HepG2 (cell line): Measurements from ENCODE around the gene TLL2. TPM values are rescaled to one million over a fixed set of nuclear protein-coding genes. Genes with fewer than 3 reads are reported as not detected.

ENCODE experiments used
- ATAC-seq: fragments of 200-7000 bp; cut with Tn5 transposase; 3 replicates; pipeline ENCODE4 v1.9.1; 2020; ENCODE audit warnings: mild to moderate bottlenecking, moderate library complexity
- BruUV-seq: library from RNA; stranded (reverse); fragments of 400-500 nt; replicated peaks from 2 replicates; lab custom pipeline; 2021; lab: Mats Ljungman, UMichigan
- CTCF ChIA-PET: fragments of 300-600 bp; formaldehyde crosslinking; extraction: SDS; loops from one replicate; lab custom pipeline; 2021; ENCODE audit warnings: low total read pairs, inconsistent platforms, low intra/inter-chr PET ratio; lab: Yijun Ruan, JAX
- POLR2A ChIA-PET: fragments of 350-600 bp; sonication (Branson Sonifier 250); formaldehyde crosslinking; loops from one replicate; lab custom pipeline; 2020; ENCODE audit warnings: antibody characterized with exemption, inconsistent platforms; lab: Yijun Ruan, JAX
- DNase-seq: peaks from one replicate; pipeline ENCODE4 v3.0.0-alpha.2; 2015; ENCODE audit warnings: low spot score
- FAIRE-seq: peaks from 3 replicates; lab custom pipeline; 2011; peaks lifted over from hg19 to GRCh38; lab: Jason Lieb, UNC
- H2AFZ ChIP-seq: one replicate; pipeline ENCODE4 v1.6.1; 2011; ENCODE audit warnings: low read length, inconsistent platforms
- H3K27ac ChIP-seq: fragments of 300-600 bp; 3 replicates; pipeline ENCODE4 v1.8.0; 2011; ENCODE audit warnings: mixed run types, mild to moderate bottlenecking, mixed read lengths, low read length, inconsistent platforms; ENCODE audit not compliant: insufficient read depth; ENCODE audit errors: extremely low read length
- H3K27me3 ChIP-seq, 2 experiments: fragments of 200-600 bp in 1 of 2; 2 replicates in 1 of 2; 3 replicates in 1 of 2; pipeline versions ENCODE4 v1.6.0 to v1.8.0; 2011; ENCODE audit warnings: low read length in 2 of 2, mild to moderate bottlenecking in 2 of 2, moderate library complexity in 2 of 2, inconsistent platforms in 1 of 2; ENCODE audit not compliant: insufficient read depth in 2 of 2, control insufficient read depth in 1 of 2
- H3K36me3 ChIP-seq, 2 experiments: fragments of 200-600 bp in 1 of 2; replicated peaks in 1 of 2; 2 replicates in 1 of 2; 3 replicates in 1 of 2; pipeline versions ENCODE4 v1.5.1 to v1.8.0; 2011; ENCODE audit warnings: low read length in 2 of 2, inconsistent platforms in 1 of 2; ENCODE audit not compliant: insufficient read depth in 2 of 2, control insufficient read depth in 1 of 2
- H3K4me1 ChIP-seq: 2 replicates; pipeline ENCODE4 v1.5.1; 2012; ENCODE audit warnings: low read length, inconsistent platforms; ENCODE audit not compliant: insufficient read depth
- H3K4me2 ChIP-seq: 2 replicates; pipeline ENCODE4 v1.6.0; 2011; ENCODE audit warnings: low read depth, low read length, inconsistent platforms
- H3K4me3 ChIP-seq, 3 experiments: fragments of 200-600 bp in 1 of 3; sonication (generic), shearing (Covaris generic) in 1 of 3; replicated peaks in 1 of 3; 2 replicates each; pipeline ENCODE4 v1.5.1; 2011 to 2016; ENCODE audit warnings: low read length in 3 of 3, inconsistent platforms in 2 of 3, low read depth in 2 of 3, mild to moderate bottlenecking in 2 of 3, control low read depth in 1 of 3, mixed read lengths in 1 of 3; ENCODE audit not compliant: insufficient read depth in 1 of 3
- H3K79me2 ChIP-seq: one replicate; pipeline ENCODE4 v1.6.1; 2011; ENCODE audit warnings: low read length, inconsistent platforms; ENCODE audit not compliant: insufficient read depth
- H3K9ac ChIP-seq: 2 replicates; pipeline ENCODE4 v1.6.0; 2011; ENCODE audit warnings: mild to moderate bottlenecking, low read depth, low read length, inconsistent platforms; ENCODE audit not compliant: insufficient read depth
- H3K9me3 ChIP-seq: 2 replicates; pipeline ENCODE4 v1.5.1; 2012; ENCODE audit warnings: mild to moderate bottlenecking, low read length
- H4K20me1 ChIP-seq: 2 replicates; pipeline ENCODE4 v1.6.0; 2011; ENCODE audit warnings: inconsistent platforms, mild to moderate bottlenecking, low read length, moderate library complexity; ENCODE audit not compliant: insufficient read depth
- KLF15 ChIP-seq: sonication (generic); formaldehyde crosslinking; IDR thresholded peaks from 2 replicates; pipeline ENCODE4 v1.8.1; 2023; ENCODE audit warnings: borderline replicate concordance, mild to moderate bottlenecking, inconsistent platforms, missing genetic modification reagents, mixed read lengths
- MIXL1 ChIP-seq: IDR thresholded peaks from 2 replicates; pipeline ENCODE4 v1.6.1; 2016
- PHF8 ChIP-seq: sonication (generic); formaldehyde crosslinking; IDR thresholded peaks from 2 replicates; pipeline ENCODE4 v1.5.0; 2020; ENCODE audit warnings: missing genetic modification reagents
- RXRB ChIP-seq: IDR thresholded peaks from 2 replicates; pipeline ENCODE4 v1.6.1; 2016; ENCODE audit warnings: borderline replicate concordance, missing genetic modification reagents, missing compliant biosample characterization
- TEAD2 ChIP-seq: sonication (generic); formaldehyde crosslinking; IDR thresholded peaks from 2 replicates; pipeline ENCODE4 v1.9.0; 2021; ENCODE audit warnings: missing genetic modification reagents
- ZNF230 ChIP-seq: sonication (generic); formaldehyde crosslinking; IDR thresholded peaks from 2 replicates; pipeline ENCODE4 v1.4.0; 2020; ENCODE audit warnings: mild to moderate bottlenecking, missing genetic modification reagents
- ZNF232 ChIP-seq: sonication (generic); formaldehyde crosslinking; IDR thresholded peaks from 2 replicates; pipeline ENCODE4 v1.4.0; 2020; ENCODE audit warnings: missing genetic modification reagents, borderline replicate concordance
- ZNF784 ChIP-seq: sonication (generic); formaldehyde crosslinking; IDR thresholded peaks from 2 replicates; pipeline ENCODE4 v1.5.1; 2020; ENCODE audit warnings: missing genetic modification reagents, mild to moderate bottlenecking, borderline replicate concordance
- WGBS: methylation state at CpG from one replicate; pipeline ENCODE4 v1.1.6; 2017; ENCODE audit warnings: low lambda C conversion rate; 5-methylcytosine and 5-hydroxymethylcytosine counted together
- in situ Hi-C: cut with HindIII; loops from 2 replicates; pipeline ENCODE4 v1.10.0; 2017; ENCODE audit warnings: low pct_unique_long_range_greater_than_20kb; ENCODE audit not compliant: extremely low pct_ligation_motif_present
- intact Hi-C: fragments of 100-400 bp; cut with micrococcal nuclease; formaldehyde crosslinking; loops from one replicate; pipeline ENCODE4 v1.10.0; 2022; ENCODE audit not compliant: unreplicated experiment
- polyA plus RNA-seq, 8 experiments: library from polyadenylated mRNA; depleted of rRNA in 3 of 8; stranded (reverse) in 7 of 8; unstranded in 1 of 8; fragments of >200 nt; fragmentation: Illumina TruSeq in 4 of 8; extraction: Trizol in 4 of 8; gene quantifications; 2 replicates each; pipeline versions ENCODE4 v1.2.1 to v1.2.3, GENCODE V29; 2011 to 2016; ENCODE audit warnings: low read depth in 4 of 8, missing spikeins in 1 of 8, mixed read lengths in 1 of 8; ENCODE audit not compliant: insufficient read depth in 1 of 8
- total RNA-seq, 5 experiments: library from RNA; depleted of rRNA; stranded (reverse); fragments of >200 nt; fragmentation: Illumina TruSeq; extraction: Trizol; gene quantifications; 2 replicates each; pipeline ENCODE4 v1.2.3, GENCODE V29; 2016; ENCODE audit warnings: low read depth in 1 of 5
- TF ChIP-seq, protein P1 (sequence below): sonication (generic); formaldehyde crosslinking; IDR thresholded peaks from 2 replicates; pipeline ENCODE4 v1.9.0; 2021; ENCODE audit warnings: missing genetic modification reagents, borderline replicate concordance
- TF ChIP-seq, protein P2 (sequence below): sonication (generic); formaldehyde crosslinking; IDR thresholded peaks from 2 replicates; pipeline ENCODE4 v1.5.0; 2020; ENCODE audit warnings: missing genetic modification reagents

TLL2 gene
- total and polyA plus RNA-seq, 2 of the 13 experiments (the other 11 are each of a cell fraction or from before 2014, with no cell fraction given) = 0.09 TPM; not detected in 1

- peaks cover 2 to 25% of the 10 kb centered on the region in 2 experiments; a peak in 4 of 5 replicates for H3K27me3 ChIP-seq
Observed at GRCh38 chr10:96497391-96497790, 16.3 kb downstream of the TLL2 start.

GRCh38 chr10:96496281-96496925 is 17.3 kb downstream of the TLL2 start:
- Histone ChIP-seq H3K4me1 (peaks cover 16% of the 10 kb centered on the region), H4K20me1 (no peaks in the 10 kb centered on the region), H3K36me3 (no peaks in the 10 kb centered on the region), H3K27me3 (peaks cover 2 to 30% of the 10 kb centered on the region in 2 experiments; a peak in 4 of 5 replicates), H3K9ac (no peak overlapping the region), H3K27ac (no peak overlapping the region), H3K4me3 (no peak overlapping the region), H2AFZ (no peak overlapping the region), H3K79me2 (no peaks in the 10 kb centered on the region), H3K9me3 (no peaks in the 10 kb centered on the region), H3K4me2 (no peak overlapping the region)
- FAIRE-seq (no peak), DNase-seq (no peak), ATAC-seq (peak; percentile 76)
- intact Hi-C loops = no loop called here
- CTCF ChIA-PET = no interaction called here
- POLR2A ChIA-PET = no interaction called here
- WGBS = 19% methylated on average over 4 of the region's 6 CpGs
- no TSS peak for BruUV-seq
- in situ Hi-C loops = no loop called here
- peak; percentile 30; the same call in 1 of the 2 replicates for TF ChIP-seq ZNF232 (CRISPR knock-in tag)
- TF ChIP-seq TEAD2 (CRISPR knock-in tag) = no peak
- TF ChIP-seq, protein P1, sequence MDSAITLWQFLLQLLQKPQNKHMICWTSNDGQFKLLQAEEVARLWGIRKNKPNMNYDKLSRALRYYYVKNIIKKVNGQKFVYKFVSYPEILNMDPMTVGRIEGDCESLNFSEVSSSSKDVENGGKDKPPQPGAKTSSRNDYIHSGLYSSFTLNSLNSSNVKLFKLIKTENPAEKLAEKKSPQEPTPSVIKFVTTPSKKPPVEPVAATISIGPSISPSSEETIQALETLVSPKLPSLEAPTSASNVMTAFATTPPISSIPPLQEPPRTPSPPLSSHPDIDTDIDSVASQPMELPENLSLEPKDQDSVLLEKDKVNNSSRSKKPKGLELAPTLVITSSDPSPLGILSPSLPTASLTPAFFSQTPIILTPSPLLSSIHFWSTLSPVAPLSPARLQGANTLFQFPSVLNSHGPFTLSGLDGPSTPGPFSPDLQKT = no peak
- no peak for TF ChIP-seq KLF15 (CRISPR knock-in tag)
- TF ChIP-seq PHF8 (CRISPR knock-in tag) = no peak
- TF ChIP-seq MIXL1 (CRISPR knock-in tag) = peak; percentile 41; the same call in 1 of the 2 replicates
- peak; percentile 83 for TF ChIP-seq RXRB (CRISPR knock-in tag)

More at GRCh38 chr10:96497391-96497790, 16.3 kb downstream of the TLL2 start:
- in situ Hi-C loops = no loop called here
- CTCF ChIA-PET = no interaction called here
- Histone ChIP-seq H4K20me1 (no peaks in the 10 kb centered on the region), H3K36me3 (no peaks in the 10 kb centered on the region), H3K9ac (no peak overlapping the region), H3K9me3 (no peaks in the 10 kb centered on the region), H3K79me2 (no peaks in the 10 kb centered on the region), H3K4me3 (no peak overlapping the region), H3K27ac (no peak overlapping the region), H3K4me2 (no peak overlapping the region), H3K4me1 (peaks cover 26% of the 10 kb centered on the region), H2AFZ (no peak overlapping the region)
- POLR2A ChIA-PET = no interaction called here
- no peak for TF ChIP-seq ZNF784 (CRISPR knock-in tag)
- TF ChIP-seq, protein P2, sequence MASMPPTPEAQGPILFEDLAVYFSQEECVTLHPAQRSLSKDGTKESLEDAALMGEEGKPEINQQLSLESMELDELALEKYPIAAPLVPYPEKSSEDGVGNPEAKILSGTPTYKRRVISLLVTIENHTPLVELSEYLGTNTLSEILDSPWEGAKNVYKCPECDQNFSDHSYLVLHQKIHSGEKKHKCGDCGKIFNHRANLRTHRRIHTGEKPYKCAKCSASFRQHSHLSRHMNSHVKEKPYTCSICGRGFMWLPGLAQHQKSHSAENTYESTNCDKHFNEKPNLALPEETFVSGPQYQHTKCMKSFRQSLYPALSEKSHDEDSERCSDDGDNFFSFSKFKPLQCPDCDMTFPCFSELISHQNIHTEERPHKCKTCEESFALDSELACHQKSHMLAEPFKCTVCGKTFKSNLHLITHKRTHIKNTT (CRISPR knock-in tag) = no peak
- no peak for TF ChIP-seq ZNF230 (CRISPR knock-in tag)
- intact Hi-C loops = no loop called here
- no peak for ATAC-seq
- no peak for DNase-seq
- FAIRE-seq = no peak
- WGBS = 30% methylated on average over 5 of the region's 5 CpGs
- BruUV-seq = no TSS peak
